ENCODE results near the gene EPS8L3.
"Not testable (repeated sequence)": the region's sequence is repeated elsewhere in the genome, so short reads cannot be mapped to it uniquely, and the experiment has no call there.

Gene EPS8L3

DNA sequence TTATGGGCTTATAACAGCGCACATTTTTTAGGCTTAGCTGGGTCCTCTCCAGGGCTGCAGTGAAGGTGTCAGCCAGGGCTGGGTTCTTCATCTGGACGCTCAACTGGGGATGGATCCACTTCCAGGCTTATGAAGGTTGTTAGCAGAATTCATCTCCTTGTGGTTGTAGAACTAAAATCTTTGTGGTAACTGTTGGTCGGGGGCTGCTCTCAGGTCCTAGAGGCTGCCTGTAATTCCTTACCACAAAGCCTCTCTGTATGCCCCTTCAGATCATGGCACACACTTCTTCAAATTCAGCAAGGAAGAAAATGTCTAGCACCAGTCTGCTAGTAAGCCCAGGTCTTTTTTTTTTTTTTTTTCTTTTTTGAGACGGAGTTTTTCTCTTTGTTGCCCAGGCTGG lies 40.9 kb upstream of the EPS8L3 start:
- no peaks in the 10 kb centered on the region for H3K36me3 ChIP-seq (ENCODE audit: insufficient read depth, low read length)
- H3K4me3 ChIP-seq = no peak overlapping the region
- no peak for DNase-seq (ENCODE audit: low read depth, low spot score)
- no peak overlapping the region for H3K9ac ChIP-seq (ENCODE audit: insufficient read length)
- TF ChIP-seq POLR2AphosphoS5 (IDR thresholded peaks at IDR 0.05; ENCODE audit: borderline replicate concordance, low read depth, low read length) (no peak), FOXP2 (optimal IDR thresholded peaks at IDR 0.05; ENCODE audit: control extremely low read depth, extremely low read length, insufficient read depth) (no peak), EZH2 (IDR thresholded peaks at IDR 0.05) (no peak)
- H3K9me3 ChIP-seq (ENCODE audit: low read depth, low read length) = no peaks in the 10 kb centered on the region
- no peak overlapping the region for H3K27ac ChIP-seq

DNA sequence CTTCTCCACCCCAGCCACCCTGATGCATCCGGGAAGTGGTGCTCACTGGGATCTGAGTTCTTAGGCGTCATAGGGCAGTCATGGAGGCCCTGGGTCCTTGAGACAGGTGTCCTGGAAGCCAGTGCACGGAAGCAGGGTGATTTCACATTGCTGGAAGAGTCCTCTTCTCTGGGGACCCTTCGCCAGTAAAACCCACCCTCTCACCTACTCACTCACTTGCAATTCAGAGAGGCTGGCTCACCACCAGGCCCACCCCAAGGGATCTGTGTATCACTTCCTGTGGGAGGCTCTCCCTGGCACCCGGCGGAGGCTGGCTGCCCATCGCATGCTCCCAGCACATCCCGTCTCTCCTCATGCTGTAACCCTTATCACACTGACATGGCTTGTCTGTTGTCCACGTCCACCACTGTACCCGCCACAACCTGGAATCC lies 40.2 kb upstream of the EPS8L3 start:
- Histone ChIP-seq H3K4me3 (no peak overlapping the region), H3K27ac (no peak overlapping the region), H3K36me3 (ENCODE audit: insufficient read depth, low read length) (no peaks in the 10 kb centered on the region), H3K9me3 (ENCODE audit: low read depth, low read length) (no peaks in the 10 kb centered on the region), H3K9ac (ENCODE audit: insufficient read length) (no peak overlapping the region)
- DNase-seq (ENCODE audit: low read depth, low spot score) = no peak
- TF ChIP-seq FOXP2 (optimal IDR thresholded peaks at IDR 0.05; ENCODE audit: control extremely low read depth, extremely low read length, insufficient read depth) (no peak), EZH2 (IDR thresholded peaks at IDR 0.05) (no peak), POLR2AphosphoS5 (IDR thresholded peaks at IDR 0.05; ENCODE audit: borderline replicate concordance, low read depth, low read length) (no peak)

- H3K9me3 ChIP-seq (ENCODE audit: low read depth, low read length) = no peaks in the 10 kb centered on the region
- H3K4me3 ChIP-seq = no peak overlapping the region
- no peak overlapping the region for H3K27ac ChIP-seq
- no peak for TF ChIP-seq EZH2 (IDR thresholded peaks at IDR 0.05)
- TF ChIP-seq FOXP2 (optimal IDR thresholded peaks at IDR 0.05; ENCODE audit: control extremely low read depth, extremely low read length, insufficient read depth) = no peak
- no peak for TF ChIP-seq POLR2AphosphoS5 (IDR thresholded peaks at IDR 0.05; ENCODE audit: borderline replicate concordance, low read depth, low read length)
- no peaks in the 10 kb centered on the region for H3K36me3 ChIP-seq (ENCODE audit: insufficient read depth, low read length)
- no peak for DNase-seq (ENCODE audit: low read depth, low spot score)
- H3K9ac ChIP-seq (ENCODE audit: insufficient read length) = no peak overlapping the region
Observed at GRCh38 chr1:109802901-109803561, 39.3 kb upstream of the EPS8L3 start.

DNA sequence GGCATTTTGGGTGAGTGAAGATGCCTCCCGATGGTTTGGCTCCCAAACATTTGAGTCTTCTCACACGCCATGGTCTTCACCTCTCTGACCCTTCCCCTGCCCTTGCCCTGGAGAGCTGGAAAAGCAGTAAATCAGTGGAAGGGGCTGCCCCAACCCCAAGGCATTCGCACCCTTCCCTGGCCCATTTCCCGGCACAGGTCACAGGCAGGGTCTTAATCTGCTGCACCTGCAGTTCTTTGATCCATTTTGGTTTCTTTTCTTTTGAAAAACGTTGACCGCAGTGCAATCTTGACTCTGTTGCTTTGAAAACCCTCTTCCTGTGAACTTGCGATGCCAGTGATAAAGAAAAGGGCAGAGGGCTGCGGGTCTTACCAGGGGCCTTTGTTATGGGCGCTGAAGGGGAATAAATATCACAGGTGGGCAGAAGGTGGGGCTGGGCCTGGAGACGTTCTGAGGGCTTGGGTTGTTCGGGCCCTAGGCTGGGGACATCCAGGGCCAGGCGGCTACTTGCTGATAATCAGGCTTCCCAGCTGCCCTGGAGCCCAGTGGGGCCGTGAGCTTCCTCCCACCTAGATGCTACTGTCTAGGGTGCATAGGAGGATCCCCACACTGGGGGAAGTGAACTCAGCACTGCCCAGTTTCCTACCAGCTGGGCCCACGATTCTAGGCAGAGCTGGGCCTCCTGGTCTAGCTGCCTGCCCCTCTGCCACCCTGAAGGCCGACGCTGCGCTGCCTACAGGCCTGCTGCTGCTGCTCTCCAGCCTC lies 38.6 kb upstream of the EPS8L3 start:
- Histone ChIP-seq H3K9me3 (ENCODE audit: low read depth, low read length) (no peaks in the 10 kb centered on the region), H3K27ac (no peak overlapping the region), H3K4me3 (no peak overlapping the region), H3K36me3 (ENCODE audit: insufficient read depth, low read length) (no peaks in the 10 kb centered on the region), H3K9ac (ENCODE audit: insufficient read length) (no peak overlapping the region)
- TF ChIP-seq FOXP2 (optimal IDR thresholded peaks at IDR 0.05; ENCODE audit: control extremely low read depth, extremely low read length, insufficient read depth) (no peak), EZH2 (IDR thresholded peaks at IDR 0.05) (no peak), POLR2AphosphoS5 (IDR thresholded peaks at IDR 0.05; ENCODE audit: borderline replicate concordance, low read depth, low read length) (no peak)
- no peak for DNase-seq (ENCODE audit: low read depth, low spot score)

- H3K9ac ChIP-seq (ENCODE audit: insufficient read length) = no peak overlapping the region
- no peak for TF ChIP-seq EZH2 (IDR thresholded peaks at IDR 0.05)
- no peak for TF ChIP-seq FOXP2 (optimal IDR thresholded peaks at IDR 0.05; ENCODE audit: control extremely low read depth, extremely low read length, insufficient read depth)
- TF ChIP-seq POLR2AphosphoS5 (IDR thresholded peaks at IDR 0.05; ENCODE audit: borderline replicate concordance, low read depth, low read length) = no peak
- no peaks in the 10 kb centered on the region for H3K9me3 ChIP-seq (ENCODE audit: low read depth, low read length)
- H3K36me3 ChIP-seq (ENCODE audit: insufficient read depth, low read length) = no peaks in the 10 kb centered on the region
- H3K27ac ChIP-seq = no peak overlapping the region
- H3K4me3 ChIP-seq = no peak overlapping the region
- DNase-seq (ENCODE audit: low read depth, low spot score) = no peak
Observed at GRCh38 chr1:109801791-109802135, 38.0 kb upstream of the EPS8L3 start.

- no peak for TF ChIP-seq POLR2AphosphoS5 (IDR thresholded peaks at IDR 0.05; ENCODE audit: borderline replicate concordance, low read depth, low read length)
- no peak for TF ChIP-seq EZH2 (IDR thresholded peaks at IDR 0.05)
- no peak for TF ChIP-seq FOXP2 (optimal IDR thresholded peaks at IDR 0.05; ENCODE audit: control extremely low read depth, extremely low read length, insufficient read depth)
- Histone ChIP-seq H3K9ac (ENCODE audit: insufficient read length) (no peak overlapping the region), H3K9me3 (ENCODE audit: low read depth, low read length) (no peaks in the 10 kb centered on the region), H3K36me3 (ENCODE audit: insufficient read depth, low read length) (no peaks in the 10 kb centered on the region), H3K27ac (no peak overlapping the region), H3K4me3 (no peak overlapping the region)
- DNase-seq (ENCODE audit: low read depth, low spot score) = no peak
Observed at GRCh38 chr1:109800291-109800690, 36.6 kb upstream of the EPS8L3 start.

- Histone ChIP-seq H3K4me3 (no peak overlapping the region), H3K27ac (peak overlapping the region; percentile 46; the same call in 1 of the 2 replicates), H3K36me3 (ENCODE audit: insufficient read depth, low read length) (no peaks in the 10 kb centered on the region), H3K9ac (ENCODE audit: insufficient read length) (no peak overlapping the region), H3K9me3 (ENCODE audit: low read depth, low read length) (no peaks in the 10 kb centered on the region)
- no peak for DNase-seq (ENCODE audit: low read depth, low spot score)
- TF ChIP-seq EZH2 (IDR thresholded peaks at IDR 0.05) = no peak
- no peak for TF ChIP-seq FOXP2 (optimal IDR thresholded peaks at IDR 0.05; ENCODE audit: control extremely low read depth, extremely low read length, insufficient read depth)
- TF ChIP-seq POLR2AphosphoS5 (IDR thresholded peaks at IDR 0.05; ENCODE audit: borderline replicate concordance, low read depth, low read length) = no peak
Observed at GRCh38 chr1:109799445-109799844, 35.7 kb upstream of the EPS8L3 start.

DNA sequence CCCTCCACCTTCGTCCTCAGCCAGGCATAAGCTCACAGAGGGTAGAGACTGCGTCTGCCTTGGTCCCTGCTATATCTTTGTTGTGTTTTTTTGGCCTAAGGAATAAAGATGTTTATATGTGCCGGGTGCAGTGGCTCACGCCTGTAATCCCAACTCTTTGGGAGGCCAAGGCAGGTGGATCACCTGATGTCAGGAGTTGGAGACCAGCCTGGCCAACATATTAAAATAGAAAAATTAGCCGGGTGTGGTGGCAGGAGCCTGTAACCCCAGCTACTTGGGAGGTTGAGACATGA lies 33.5 kb upstream of the EPS8L3 start:
- not testable (repeated sequence) for H3K9ac ChIP-seq (ENCODE audit: insufficient read length); DNase-seq (ENCODE audit: low read depth, low spot score); H3K9me3 ChIP-seq (ENCODE audit: low read depth, low read length); H3K27ac ChIP-seq; H3K36me3 ChIP-seq (ENCODE audit: insufficient read depth, low read length); H3K4me3 ChIP-seq

All from SK-N-MC (cell line).